Superior temporal gyrus (tissue), 1 donor: ENCODE results near the gene GARIN3.
"Not testable (repeated sequence)": the region's sequence is repeated elsewhere in the genome, so short reads cannot be mapped to it uniquely, and the experiment has no call there.

Experiments
- DNase-seq: peaks from one replicate; pipeline ENCODE4 v3.0.0-alpha.2; 2016; ENCODE audit errors: extremely low spot score

GARIN3 gene

DNA sequence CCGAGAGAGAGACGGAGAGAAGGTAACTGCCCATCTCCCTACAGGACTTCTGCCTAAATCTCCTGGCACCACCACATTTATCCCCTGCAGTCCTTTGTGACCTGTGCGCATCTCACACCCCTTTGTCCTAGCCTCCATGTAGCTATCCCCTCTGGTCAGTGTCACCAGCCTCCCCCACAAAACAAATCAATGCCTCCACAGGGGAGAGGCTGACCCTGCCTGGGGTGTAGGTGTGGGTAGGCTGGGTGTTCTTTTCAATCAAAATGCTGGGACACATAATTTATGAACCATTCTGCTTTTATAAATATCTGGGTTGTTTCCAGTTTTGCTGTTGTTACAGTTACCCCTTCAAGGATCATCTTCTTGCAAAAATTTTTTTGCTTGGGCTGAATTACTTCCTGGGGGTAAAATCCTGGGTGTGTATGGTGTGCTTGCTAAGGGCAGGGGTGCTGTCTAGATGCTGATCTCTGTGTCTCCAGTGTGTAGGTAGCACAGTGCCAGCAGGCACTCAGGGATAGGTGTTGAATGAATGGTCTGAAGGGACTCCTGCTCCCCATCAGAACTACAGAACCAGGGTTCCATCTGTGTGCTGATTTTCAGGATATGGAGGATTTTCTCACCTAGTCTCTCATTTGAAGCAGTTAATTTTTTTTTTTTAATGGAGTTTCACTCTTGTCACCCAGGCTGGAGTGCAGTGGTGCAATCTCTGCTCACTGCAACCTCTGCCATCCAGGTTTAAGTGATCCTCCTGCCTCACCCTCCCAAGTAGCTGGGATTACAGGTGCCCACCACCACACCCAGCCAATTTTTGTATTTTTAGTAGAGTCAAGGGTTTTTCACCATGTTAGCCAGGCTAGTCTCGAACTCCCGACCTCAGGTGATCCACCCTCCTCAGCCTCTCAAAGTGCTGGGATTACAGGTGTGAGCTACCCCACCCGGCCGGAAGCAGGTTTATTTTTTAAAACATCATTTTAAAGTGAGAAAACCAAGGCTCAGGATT lies at the start of gene GARIN3:
GARIN3 (minus strand) TSS at position 51 of the 1,000 bp plus-strand sequence. CDS start 96 bp downstream, outside the sequence.
- DNase-seq: no peak

DNA sequence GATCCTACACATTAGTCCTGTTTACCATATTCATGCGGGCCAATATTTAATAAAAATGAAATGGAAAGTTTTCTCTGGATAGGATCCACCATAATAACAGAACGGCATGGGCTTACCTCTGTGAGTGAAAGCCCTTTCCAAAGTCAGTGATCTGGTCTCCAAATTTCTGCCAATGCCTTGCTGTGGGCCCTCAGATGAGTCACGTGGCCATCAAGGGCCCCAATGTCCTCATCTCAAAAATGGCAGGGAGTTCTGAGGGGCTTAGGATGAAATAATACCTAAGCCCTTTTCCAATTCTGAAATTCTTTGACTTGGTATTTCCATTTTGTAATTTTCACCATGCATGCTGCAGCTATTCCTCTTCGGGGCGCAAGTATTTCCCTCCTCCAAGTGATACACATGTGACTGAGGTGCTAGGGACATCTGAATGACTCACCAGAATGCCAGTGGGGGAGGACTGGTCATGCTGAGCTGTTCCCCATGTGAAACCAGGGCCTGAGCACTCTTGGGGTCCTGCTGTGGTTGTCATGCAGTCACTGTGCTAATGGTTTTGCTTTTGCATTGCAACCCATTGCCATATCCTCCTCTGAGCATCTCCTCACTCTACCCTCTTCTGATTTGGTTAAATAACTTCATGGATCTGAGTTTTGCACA lies 49.6 kb upstream of the GARIN3 start:
- DNase-seq: no peak

- DNase-seq: no peak
These were observed 48.9 kb upstream of the GARIN3 start for GRCh38 chr5:157214861-157215513.

DNA sequence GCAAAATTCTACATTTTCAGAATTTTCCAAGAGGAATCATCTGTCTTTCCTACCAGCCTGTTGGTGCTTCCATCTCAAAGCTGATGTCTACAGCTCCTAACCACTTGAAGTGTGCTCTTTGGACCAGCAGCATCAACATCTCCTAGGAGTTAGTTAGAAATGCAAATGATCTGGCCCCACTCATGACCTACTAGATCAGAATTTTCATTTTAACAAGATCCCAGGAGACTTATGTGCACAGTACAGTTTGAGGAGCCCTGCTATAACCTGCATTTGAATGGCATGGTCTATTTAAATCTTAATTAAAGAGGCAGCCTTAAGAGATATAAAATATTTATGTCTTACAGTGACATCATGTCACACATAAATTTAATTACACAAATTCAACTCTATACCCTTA lies 48.4 kb upstream of the GARIN3 start:
- DNase-seq: no peak

DNA sequence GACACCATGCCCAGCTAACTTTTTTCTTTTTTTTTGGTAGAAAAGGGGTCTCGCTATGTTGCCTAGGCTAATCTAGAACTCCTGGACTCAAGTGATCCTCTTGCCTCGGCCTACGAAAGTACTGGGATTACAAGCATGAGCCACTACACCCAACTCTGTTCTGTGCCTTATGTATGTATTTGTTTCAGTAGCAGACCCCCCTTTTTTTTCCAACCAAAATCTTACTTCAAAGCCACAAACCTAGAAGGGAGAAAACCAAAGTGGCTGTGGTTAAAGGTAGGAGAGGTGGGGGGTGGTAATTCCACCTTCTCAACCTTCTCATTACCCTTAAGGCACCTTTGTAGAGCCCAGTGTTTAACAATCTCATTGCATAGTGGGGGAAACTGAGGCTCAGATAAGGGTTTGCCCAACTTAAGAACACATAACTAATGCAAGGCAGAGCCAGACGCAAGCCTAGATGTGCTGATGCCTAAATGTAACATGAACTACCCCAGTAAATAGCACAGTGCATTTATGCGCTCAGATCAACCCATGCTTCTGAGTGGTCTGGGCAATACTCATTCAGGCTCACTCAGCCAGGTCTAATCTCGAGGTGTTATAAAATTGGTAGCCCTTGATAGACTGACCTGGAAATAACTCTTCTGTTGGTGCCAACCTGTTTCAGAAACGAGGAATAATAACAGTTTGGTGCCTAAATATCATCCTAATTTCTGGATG lies 47.6 kb upstream of the GARIN3 start:
- DNase-seq: no peak

GRCh38 chr5:157212307-157212706 lies 46.2 kb upstream of the GARIN3 start:
- no peak for DNase-seq

DNA sequence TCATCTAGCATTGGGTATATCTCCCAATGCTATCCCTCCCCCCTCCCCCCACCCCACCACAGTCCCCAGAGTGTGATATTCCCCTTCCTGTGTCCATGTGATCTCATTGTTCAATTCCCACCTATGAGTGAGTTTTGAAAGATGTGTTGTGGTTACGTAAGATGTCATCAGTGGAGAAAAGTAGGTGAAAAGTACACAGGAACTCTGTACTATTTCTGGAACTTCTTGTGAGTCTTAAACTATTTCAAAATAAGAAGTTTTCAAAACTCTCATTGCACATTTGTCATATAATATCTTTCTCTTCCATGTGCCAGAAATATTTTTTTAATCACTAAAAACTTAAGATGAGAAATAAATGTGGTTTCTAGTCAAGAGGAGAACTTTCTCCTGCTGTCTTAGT lies 44.6 kb upstream of the GARIN3 start:
- not testable (repeated sequence) for DNase-seq

GRCh38 chr5:157205708-157206107 lies 39.6 kb upstream of the GARIN3 start:
- no peak for DNase-seq

DNA sequence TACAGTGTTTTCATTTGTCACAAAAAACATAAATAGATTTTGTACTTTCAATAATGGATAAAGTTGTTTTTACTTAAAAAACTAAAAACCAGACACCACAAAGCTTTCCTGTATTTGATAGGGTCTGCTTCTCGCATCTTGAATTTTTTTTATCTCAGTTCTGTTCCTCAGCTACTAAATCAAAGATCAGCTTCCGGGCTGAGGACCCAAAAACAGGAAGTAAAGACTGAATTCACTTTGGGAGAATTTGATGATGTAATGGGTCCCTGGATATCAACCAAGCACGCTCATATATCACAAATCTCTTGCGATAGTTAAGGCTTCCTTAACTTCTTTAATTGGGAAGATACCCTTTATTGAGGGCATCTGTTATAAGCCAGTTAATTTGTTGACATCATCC lies 38.7 kb upstream of the GARIN3 start:
- DNase-seq: no peak

- no peak for DNase-seq
These were observed 37.4 kb upstream of the GARIN3 start for GRCh38 chr5:157203417-157203816.

DNA sequence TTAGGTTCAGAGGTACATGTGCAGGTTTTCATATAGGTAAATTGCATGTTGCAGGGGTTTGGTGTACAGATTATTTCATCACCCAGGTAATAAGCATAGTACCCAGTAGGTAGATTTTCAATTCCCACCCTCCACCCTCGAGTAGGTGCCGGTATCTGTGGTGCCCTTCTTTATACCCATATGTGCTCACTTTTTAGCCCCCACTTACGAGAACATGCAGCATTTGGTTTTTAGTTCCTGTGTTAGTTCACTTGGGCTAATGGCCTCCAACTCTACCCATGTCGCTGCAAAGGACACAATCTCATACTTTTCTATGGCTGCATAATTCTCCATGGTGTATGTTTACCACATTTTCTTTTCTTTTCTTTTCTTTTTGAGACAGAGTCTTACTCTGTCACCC lies 35.8 kb upstream of the GARIN3 start:
- no peak for DNase-seq

DNA sequence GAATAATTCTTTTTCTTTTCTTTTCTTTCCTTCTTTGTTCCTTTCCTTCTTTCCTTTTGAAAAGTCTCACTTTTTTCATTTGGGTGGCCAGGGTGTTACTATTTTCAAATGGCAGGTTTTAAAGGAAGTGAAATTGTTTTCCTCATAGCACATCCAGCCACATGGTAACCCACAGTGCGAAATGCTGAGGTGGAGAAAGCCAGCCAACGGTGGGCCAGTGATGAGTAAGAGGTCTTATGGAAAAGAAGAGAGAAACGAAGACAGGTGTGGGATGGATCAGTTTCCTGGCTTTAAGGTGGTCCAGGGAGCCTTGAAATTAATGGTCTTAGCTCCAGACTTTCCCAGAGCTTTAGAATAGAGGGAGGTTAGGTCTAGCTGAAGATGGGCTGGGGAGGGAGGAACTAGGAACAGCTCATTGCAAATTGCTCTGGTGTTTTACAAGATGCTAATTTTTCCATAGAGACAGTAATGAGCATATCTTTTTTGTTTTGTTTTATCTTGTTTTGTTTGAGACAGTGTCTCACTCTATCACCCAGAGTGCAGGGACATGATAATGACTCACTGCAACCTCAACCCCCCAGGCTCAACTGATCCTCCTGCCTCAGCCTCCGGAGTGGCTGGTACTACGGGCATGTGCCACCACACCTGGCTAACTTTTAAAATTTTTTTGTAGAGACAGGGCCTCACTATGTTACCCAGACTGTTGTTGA lies 32.4 kb upstream of the GARIN3 start:
- no peak for DNase-seq

- no peak for DNase-seq
These were observed 31.0 kb upstream of the GARIN3 start for GRCh38 chr5:157197086-157197485.

DNA sequence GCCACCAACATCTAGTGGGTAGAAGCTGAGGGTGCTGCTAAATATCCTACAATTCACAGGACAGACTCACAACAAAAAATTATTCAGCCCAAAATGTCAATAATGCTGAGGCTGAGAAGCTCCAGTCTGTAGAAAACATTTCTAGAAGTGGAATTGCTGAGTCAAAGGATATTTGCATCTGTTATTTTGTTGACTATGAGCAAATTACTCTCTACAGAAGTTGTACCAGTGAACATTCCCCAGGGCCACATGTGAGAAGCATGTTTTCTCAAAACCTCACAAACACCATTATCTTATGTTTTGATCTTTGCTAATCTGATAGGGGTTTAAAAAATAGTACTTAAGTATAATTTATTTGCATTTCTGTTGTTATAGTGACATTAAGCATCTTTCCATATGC lies 30.0 kb upstream of the GARIN3 start:
- DNase-seq: no peak

DNA sequence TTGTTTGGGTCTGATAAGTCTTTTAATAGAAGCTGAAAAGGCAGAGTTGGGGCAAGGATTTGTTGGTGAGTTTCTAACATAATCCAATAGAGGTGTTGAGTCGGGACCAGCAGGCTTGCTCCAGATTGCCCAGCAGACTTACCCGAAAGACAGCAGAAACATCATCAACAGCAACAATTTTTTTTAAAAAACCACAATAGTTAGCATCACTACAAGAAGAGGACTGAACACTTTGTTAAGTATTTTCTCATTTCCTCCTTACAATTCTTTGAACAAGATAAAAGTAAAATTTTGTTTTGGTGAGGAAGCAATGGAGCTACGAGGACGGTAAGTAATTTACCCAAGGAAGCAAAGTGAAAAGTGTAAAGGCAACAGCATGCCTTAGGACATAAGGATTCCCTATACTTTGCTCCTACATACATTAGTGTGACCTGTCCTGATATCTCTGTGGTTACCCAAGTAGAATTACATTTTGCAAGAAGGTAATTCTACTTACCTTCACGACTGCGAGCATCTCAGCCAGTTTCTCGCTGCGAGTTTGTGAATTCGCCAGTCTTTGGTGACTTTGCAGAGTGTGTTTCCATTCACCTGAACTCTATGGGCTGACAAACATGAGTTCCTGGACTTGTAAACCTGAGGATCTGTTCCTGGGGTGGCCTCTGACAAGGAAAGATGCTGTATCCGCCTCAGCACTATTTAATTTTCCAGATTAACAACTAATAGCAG lies 27.8 kb upstream of the GARIN3 start:
- no peak for DNase-seq

DNA sequence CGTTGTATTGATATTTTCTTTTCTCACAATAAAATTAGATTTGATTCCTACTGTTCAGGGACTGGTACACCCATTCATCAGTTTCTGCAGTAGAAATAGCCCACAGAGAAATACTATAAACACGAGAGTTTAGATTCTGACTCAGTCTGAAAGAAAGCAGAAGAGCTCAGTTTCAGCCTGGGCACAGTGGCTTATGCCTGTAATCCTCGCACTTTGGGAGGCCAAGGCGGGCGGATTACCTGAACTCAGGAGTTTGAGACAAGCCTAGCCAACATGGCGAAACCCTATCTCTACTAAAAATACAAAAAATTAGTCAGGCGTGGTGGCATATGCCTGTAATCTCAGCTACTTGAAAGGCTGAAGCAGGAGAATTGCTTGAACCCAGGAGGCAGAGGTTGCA lies 23.2 kb upstream of the GARIN3 start:
- no peak for DNase-seq

DNA sequence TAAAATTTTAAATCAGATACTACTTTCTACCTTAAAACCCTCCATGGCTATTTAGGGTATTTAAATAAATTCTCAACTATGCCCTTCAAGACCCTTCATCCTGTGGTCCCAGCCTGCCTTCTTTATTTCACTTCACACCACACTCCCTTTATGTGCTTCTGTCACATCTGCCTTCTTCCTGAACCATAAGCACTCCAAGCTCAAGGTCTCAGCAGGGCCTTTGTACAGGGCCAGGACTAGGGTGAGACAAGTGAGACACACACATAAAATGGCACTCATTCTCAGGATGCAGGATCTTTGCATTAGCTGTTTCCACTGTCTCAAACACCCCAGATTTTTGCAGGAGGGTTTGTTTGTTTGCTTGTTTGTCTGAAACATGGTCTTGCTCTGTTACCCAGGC lies 22.2 kb upstream of the GARIN3 start:
- no peak for DNase-seq

- no peak for DNase-seq
These were observed 21.1 kb upstream of the GARIN3 start for GRCh38 chr5:157187046-157187754.

- DNase-seq: no peak
These were observed 20.4 kb upstream of the GARIN3 start for GRCh38 chr5:157186309-157187045.
